ENCODE measurements around the gene MAPKAP1.

DNA sequence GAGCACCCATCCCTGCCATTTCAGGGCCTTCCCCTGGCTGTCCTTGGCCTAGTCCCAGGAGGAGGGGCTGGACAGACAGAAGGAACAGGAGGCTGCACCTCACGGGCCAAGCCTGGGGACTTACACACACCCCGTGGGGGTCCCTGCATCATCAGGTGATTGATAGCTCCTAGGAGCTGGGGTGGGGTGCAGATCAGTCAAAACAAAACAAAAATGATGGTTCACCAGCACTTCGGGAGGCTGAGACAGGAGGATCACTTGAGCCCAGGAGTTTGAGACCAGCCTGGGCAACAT is 276.0 kb downstream of the MAPKAP1 start:
- no peak for TF ChIP-seq EZH2 (IDR thresholded peaks at IDR 0.05; ENCODE audit: borderline replicate concordance, low read length)
- TF ChIP-seq, protein P1, sequence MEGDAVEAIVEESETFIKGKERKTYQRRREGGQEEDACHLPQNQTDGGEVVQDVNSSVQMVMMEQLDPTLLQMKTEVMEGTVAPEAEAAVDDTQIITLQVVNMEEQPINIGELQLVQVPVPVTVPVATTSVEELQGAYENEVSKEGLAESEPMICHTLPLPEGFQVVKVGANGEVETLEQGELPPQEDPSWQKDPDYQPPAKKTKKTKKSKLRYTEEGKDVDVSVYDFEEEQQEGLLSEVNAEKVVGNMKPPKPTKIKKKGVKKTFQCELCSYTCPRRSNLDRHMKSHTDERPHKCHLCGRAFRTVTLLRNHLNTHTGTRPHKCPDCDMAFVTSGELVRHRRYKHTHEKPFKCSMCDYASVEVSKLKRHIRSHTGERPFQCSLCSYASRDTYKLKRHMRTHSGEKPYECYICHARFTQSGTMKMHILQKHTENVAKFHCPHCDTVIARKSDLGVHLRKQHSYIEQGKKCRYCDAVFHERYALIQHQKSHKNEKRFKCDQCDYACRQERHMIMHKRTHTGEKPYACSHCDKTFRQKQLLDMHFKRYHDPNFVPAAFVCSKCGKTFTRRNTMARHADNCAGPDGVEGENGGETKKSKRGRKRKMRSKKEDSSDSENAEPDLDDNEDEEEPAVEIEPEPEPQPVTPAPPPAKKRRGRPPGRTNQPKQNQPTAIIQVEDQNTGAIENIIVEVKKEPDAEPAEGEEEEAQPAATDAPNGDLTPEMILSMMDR (conservative IDR thresholded peaks at IDR 0.05 in 1 of 2, IDR thresholded peaks at IDR 0.05 in 1 of 2; ENCODE audit: extremely low read depth in 1 of 2, insufficient read depth in 1 of 2, low read depth in 1 of 2, low read length in 2 of 2) = no peak

Data from mammary epithelial cell (primary cell).